Ishikawa (cell line): ENCODE measurements around the gene LHFPL2.

Experiments
- CEBPB ChIP-seq: IDR thresholded peaks from 2 replicates; pipeline ENCODE4 v1.6.1; 2012
- CREB1 ChIP-seq: IDR thresholded peaks from 2 replicates; pipeline ENCODE4 v1.6.1; 2012; ENCODE audit warnings: low read depth
- EGR1 ChIP-seq: IDR thresholded peaks from 2 replicates; pipeline ENCODE4 v1.6.1; 2012
- EP300 ChIP-seq: IDR thresholded peaks from 2 replicates; pipeline ENCODE4 v1.6.1; 2012; ENCODE audit warnings: borderline replicate concordance
- FOXM1 ChIP-seq: IDR thresholded peaks from 2 replicates; pipeline ENCODE4 v1.6.1; 2012; ENCODE audit warnings: low read depth, borderline replicate concordance
- MAX ChIP-seq: IDR thresholded peaks from 2 replicates; pipeline ENCODE4 v1.6.1; 2012
- NFIC ChIP-seq: IDR thresholded peaks from 2 replicates; pipeline ENCODE4 v1.6.1; 2012
- RAD21 ChIP-seq: IDR thresholded peaks from 2 replicates; pipeline ENCODE4 v1.6.1; 2012; ENCODE audit warnings: low read depth
- REST ChIP-seq: IDR thresholded peaks from 2 replicates; pipeline ENCODE4 v1.6.1; 2012; ENCODE audit warnings: low read depth, mild to moderate bottlenecking
- TAF1 ChIP-seq: IDR thresholded peaks from 2 replicates; pipeline ENCODE4 v1.6.1; 2012; ENCODE audit warnings: low read depth, mild to moderate bottlenecking
- TCF12 ChIP-seq: IDR thresholded peaks from 2 replicates; pipeline ENCODE4 v1.6.1; 2012; ENCODE audit warnings: low read depth
- TEAD4 ChIP-seq: IDR thresholded peaks from 2 replicates; pipeline ENCODE4 v1.6.1; 2012
- USF1 ChIP-seq: IDR thresholded peaks from 2 replicates; pipeline ENCODE4 v1.6.1; 2012
- YY1 ChIP-seq: IDR thresholded peaks from 2 replicates; pipeline ENCODE4 v1.6.1; 2012; ENCODE audit warnings: low read depth
- ZBTB7A ChIP-seq: IDR thresholded peaks from 2 replicates; pipeline ENCODE4 v1.6.1; 2012; ENCODE audit warnings: low read depth

The LHFPL2 gene

GRCh38 chr5:78546276-78546996 is 102.1 kb downstream of the LHFPL2 start:
- TF ChIP-seq FOXM1 = no peak
- no peak for TF ChIP-seq MAX
- TF ChIP-seq RAD21 = no peak
- no peak for TF ChIP-seq USF1

GRCh38 chr5:78545406-78545805 is 103.2 kb downstream of the LHFPL2 start:
- TF ChIP-seq REST (no peak), EP300 (no peak), TEAD4 (no peak), ZBTB7A (no peak), MAX (no peak), RAD21 (no peak), EGR1 (no peak), CEBPB (no peak), CREB1 (no peak), USF1 (no peak), TCF12 (no peak), TAF1 (no peak), YY1 (no peak), NFIC (no peak), FOXM1 (no peak)

DNA sequence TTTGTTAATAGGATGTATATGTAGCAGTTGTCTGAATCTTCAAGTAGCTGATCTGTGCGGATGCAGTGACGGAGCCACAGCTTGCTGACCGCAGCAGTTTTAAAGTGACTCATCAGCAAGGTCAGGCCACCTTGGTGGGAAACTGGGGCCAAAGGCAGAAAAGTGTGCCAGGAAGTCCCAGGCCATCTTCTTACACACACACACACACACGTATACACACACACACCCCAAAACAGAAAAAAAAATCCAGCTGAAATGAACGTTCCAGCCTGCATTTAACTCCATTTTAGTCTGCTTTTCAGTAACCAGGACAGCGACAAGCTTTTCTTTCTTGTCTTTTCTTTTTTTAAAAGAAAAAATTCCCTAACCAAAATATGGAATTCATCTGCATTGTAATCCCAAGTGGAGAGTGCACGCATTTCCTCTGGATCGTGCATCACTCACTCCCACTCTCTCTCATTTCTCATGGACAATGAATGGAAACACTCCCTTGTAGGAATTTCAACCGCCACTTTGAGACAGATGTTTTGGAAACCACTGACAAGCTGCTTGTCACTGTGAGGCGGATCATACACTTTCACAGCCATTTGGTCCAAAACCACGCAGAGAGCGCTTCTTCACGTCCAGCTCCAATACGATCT is 103.9 kb downstream of the LHFPL2 start:
- TF ChIP-seq EP300 (no peak), NFIC (no peak), CREB1 (no peak), YY1 (no peak)

- TF ChIP-seq TEAD4 = no peak
- no peak for TF ChIP-seq TCF12
Observed at GRCh38 chr5:78543916-78544315, 104.7 kb downstream of the LHFPL2 start.

GRCh38 chr5:78543292-78543691 is 105.3 kb downstream of the LHFPL2 start:
- TF ChIP-seq CEBPB = no peak
- TF ChIP-seq RAD21 = no peak
- no peak for TF ChIP-seq USF1
- TF ChIP-seq CREB1 = no peak
- TF ChIP-seq MAX = no peak
- no peak for TF ChIP-seq FOXM1
- no peak for TF ChIP-seq TCF12
- no peak for TF ChIP-seq YY1
- no peak for TF ChIP-seq NFIC
- no peak for TF ChIP-seq ZBTB7A

DNA sequence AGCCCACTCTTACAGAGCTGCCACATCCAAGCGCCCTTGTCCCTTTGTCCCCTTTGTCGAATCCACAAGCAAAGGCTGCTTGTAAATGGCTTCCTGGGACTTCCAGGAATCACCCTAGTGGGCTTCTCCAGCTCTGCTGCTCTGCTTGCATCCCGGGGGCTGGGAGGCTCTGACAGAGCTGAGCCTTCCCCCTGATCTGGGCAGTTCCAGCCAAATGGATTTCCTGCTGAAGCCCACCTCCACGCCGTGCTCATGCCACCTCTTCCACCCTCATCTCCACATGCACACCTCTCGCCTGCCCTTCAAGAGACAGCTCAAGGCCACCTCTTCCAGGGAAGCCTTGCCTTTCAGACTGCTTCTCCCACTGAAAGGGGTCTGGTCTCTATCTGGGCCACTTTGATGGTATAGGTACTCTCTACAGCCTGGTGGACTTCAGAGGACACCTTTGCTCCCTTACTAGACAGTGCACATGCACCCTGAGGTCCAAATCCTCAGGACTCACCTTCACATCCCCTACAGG is 106.2 kb downstream of the LHFPL2 start:
- TF ChIP-seq NFIC (no peak), EP300 (no peak), YY1 (no peak), TCF12 (no peak), CEBPB (no peak), FOXM1 (no peak), TEAD4 (no peak), ZBTB7A (no peak), USF1 (no peak), EGR1 (no peak), TAF1 (no peak), RAD21 (no peak), CREB1 (no peak), REST (no peak), MAX (no peak)
